Fibroblast of lung (primary cell): ENCODE data around the gene MRPL24. TPM values are rescaled to one million over a fixed set of nuclear protein-coding genes. Genes with fewer than 3 reads are reported as not detected.

Experiments
- DNase-seq, 2 donors: peaks; one replicate each; pipeline versions ENCODE4 v3.0.0 to v3.0.0-alpha.2; 2010; ENCODE audit warnings: low read depth in 2 of 2
- H2AFZ ChIP-seq: 2 replicates; pipeline ENCODE4 v1.5.1; 2012; ENCODE audit warnings: low read length, control low read depth, inconsistent platforms
- H3K27ac ChIP-seq: 2 replicates; pipeline ENCODE4 v1.5.1; 2011; ENCODE audit warnings: low read length, control low read depth; ENCODE audit not compliant: insufficient read depth
- H3K27me3 ChIP-seq: 2 replicates; pipeline ENCODE4 v1.5.1; 2011; ENCODE audit warnings: mild to moderate bottlenecking, low read length; ENCODE audit not compliant: control insufficient read depth, insufficient read depth
- H3K36me3 ChIP-seq: 2 replicates; pipeline ENCODE4 v1.5.1; 2011; ENCODE audit warnings: low read length; ENCODE audit not compliant: control insufficient read depth, insufficient read depth
- H3K4me1 ChIP-seq: 2 replicates; pipeline ENCODE4 v1.5.1; 2011; ENCODE audit warnings: low read length; ENCODE audit not compliant: control insufficient read depth, insufficient read depth; ENCODE audit errors: extremely low read depth
- H3K4me2 ChIP-seq: 2 replicates; pipeline ENCODE4 v1.5.1; 2011; ENCODE audit warnings: low read length, control low read depth; ENCODE audit not compliant: insufficient read depth; ENCODE audit errors: extremely low read depth
- H3K4me3 ChIP-seq, 4 experiments: fragments of 200-600 bp in 1 of 4; sonication (generic) in 1 of 4; replicated peaks in 1 of 4; 2 replicates each; pipeline ENCODE4 v1.5.1; 2011 to 2016; ENCODE audit warnings: low read length in 4 of 4, low read depth in 3 of 4, mild to moderate bottlenecking in 3 of 4, control low read depth in 2 of 4, inconsistent platforms in 1 of 4, mixed read lengths in 1 of 4; ENCODE audit not compliant: insufficient read depth in 1 of 4; ENCODE audit errors: control extremely low read depth in 1 of 4
- H3K79me2 ChIP-seq: 2 replicates; pipeline ENCODE4 v1.5.1; 2012; ENCODE audit warnings: mild to moderate bottlenecking, low read length, inconsistent platforms; ENCODE audit not compliant: control insufficient read depth, insufficient read depth
- H3K9ac ChIP-seq: 2 replicates; pipeline ENCODE4 v1.5.1; 2011; ENCODE audit warnings: mild to moderate bottlenecking, low read length, control low read depth; ENCODE audit not compliant: insufficient read depth
- H3K9me3 ChIP-seq: 2 replicates; pipeline ENCODE4 v1.5.1; 2012; ENCODE audit warnings: low read depth, low read length; ENCODE audit not compliant: control insufficient read depth, insufficient read depth
- H4K20me1 ChIP-seq: 2 replicates; pipeline ENCODE4 v1.5.1; 2011; ENCODE audit warnings: low read length; ENCODE audit not compliant: control insufficient read depth, insufficient read depth; ENCODE audit errors: extremely low read depth
- CTCF ChIP-seq, 2 donors: IDR thresholded peaks in 1 of 2; conservative IDR thresholded peaks in 1 of 2; 1 replicate in 1 of 2; 2 replicates in 1 of 2; pipeline ENCODE4 v1.5.1; 2011 to 2012; ENCODE audit warnings: low read length in 2 of 2, control low read depth in 1 of 2, inconsistent platforms in 1 of 2, low read depth in 1 of 2, mild to moderate bottlenecking in 1 of 2
- EZH2 ChIP-seq: IDR thresholded peaks from 2 replicates; pipeline ENCODE4 v1.5.1; 2012; ENCODE audit warnings: low read length, control low read depth, mild to moderate bottlenecking; ENCODE audit errors: missing control alignments
- polyA plus RNA-seq, 2 donors: library from polyadenylated mRNA; depleted of rRNA in 1 of 2; stranded (reverse) in 1 of 2; unstranded in 1 of 2; fragments of >200 nt; gene quantifications; 2 replicates each; pipeline ENCODE4 v1.2.1, GENCODE V29; 2011 to 2012; ENCODE audit warnings: missing spikeins in 1 of 2
- total RNA-seq: library from RNA; depleted of rRNA; stranded (reverse); fragments of >200 nt; gene quantifications from 2 replicates; pipeline ENCODE4 v1.2.1, GENCODE V29; 2014

Gene MRPL24
- total and polyA plus RNA-seq, 2 donors (not counting 1 experiment from before 2014, with no cell fraction given) = 58.8 to 67.2 TPM

GRCh38 chr1:156714830-156715229 lies 26.1 kb downstream of the MRPL24 start:
- Histone ChIP-seq H3K9me3 (no peaks in the 10 kb centered on the region), H3K9ac (no peak overlapping the region), H3K36me3 (no peaks in the 10 kb centered on the region), H3K27me3 (no peaks in the 10 kb centered on the region), H2AFZ (no peak overlapping the region), H4K20me1 (no peaks in the 10 kb centered on the region), H3K4me3 (no peak overlapping the region), H3K79me2 (no peaks in the 10 kb centered on the region), H3K4me2 (no peak overlapping the region), H3K4me1 (peaks cover 21% of the 10 kb centered on the region), H3K27ac (no peak overlapping the region)
- no peak for TF ChIP-seq EZH2
- TF ChIP-seq CTCF (conservative IDR thresholded peaks at IDR 0.05 in 1 of 2, IDR thresholded peaks at IDR 0.05 in 1 of 2; ENCODE audit: low read depth in 1 of 2, low read length in 2 of 2) = no peak
- no peak for DNase-seq

DNA sequence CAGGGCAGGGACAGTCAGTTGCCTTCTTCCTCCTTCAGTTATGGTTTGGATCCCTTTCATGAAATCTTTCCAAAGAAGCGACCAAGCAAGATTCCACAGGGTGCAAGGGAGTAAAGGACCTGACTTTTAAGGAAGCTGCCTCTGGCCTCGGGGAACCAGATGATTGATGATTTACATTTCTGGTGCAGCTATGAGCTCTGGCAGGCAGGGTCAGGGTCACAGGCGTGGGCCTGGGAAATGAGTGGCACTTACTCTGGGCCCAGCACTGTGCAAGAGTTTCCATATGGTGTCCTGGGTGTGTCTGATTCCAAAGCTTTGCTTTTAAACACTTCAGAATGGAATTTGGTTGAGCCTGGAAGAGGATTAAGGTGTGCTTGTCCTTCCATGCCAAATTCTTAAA lies 28.3 kb downstream of the MRPL24 start:
- Histone ChIP-seq H3K4me3 (no peak overlapping the region), H3K27ac (no peak overlapping the region), H3K79me2 (no peaks in the 10 kb centered on the region), H3K36me3 (no peaks in the 10 kb centered on the region), H3K4me2 (peak overlapping the region; percentile 23), H3K9ac (no peak overlapping the region), H4K20me1 (no peaks in the 10 kb centered on the region), H3K4me1 (peaks cover 41% of the 10 kb centered on the region), H3K27me3 (no peaks in the 10 kb centered on the region), H3K9me3 (no peaks in the 10 kb centered on the region), H2AFZ (no peak overlapping the region)
- no peak for TF ChIP-seq CTCF (conservative IDR thresholded peaks at IDR 0.05 in 1 of 2, IDR thresholded peaks at IDR 0.05 in 1 of 2; ENCODE audit: low read depth in 1 of 2, low read length in 2 of 2)
- TF ChIP-seq EZH2 = no peak
- peak; percentile 36 to 53 for DNase-seq

DNA sequence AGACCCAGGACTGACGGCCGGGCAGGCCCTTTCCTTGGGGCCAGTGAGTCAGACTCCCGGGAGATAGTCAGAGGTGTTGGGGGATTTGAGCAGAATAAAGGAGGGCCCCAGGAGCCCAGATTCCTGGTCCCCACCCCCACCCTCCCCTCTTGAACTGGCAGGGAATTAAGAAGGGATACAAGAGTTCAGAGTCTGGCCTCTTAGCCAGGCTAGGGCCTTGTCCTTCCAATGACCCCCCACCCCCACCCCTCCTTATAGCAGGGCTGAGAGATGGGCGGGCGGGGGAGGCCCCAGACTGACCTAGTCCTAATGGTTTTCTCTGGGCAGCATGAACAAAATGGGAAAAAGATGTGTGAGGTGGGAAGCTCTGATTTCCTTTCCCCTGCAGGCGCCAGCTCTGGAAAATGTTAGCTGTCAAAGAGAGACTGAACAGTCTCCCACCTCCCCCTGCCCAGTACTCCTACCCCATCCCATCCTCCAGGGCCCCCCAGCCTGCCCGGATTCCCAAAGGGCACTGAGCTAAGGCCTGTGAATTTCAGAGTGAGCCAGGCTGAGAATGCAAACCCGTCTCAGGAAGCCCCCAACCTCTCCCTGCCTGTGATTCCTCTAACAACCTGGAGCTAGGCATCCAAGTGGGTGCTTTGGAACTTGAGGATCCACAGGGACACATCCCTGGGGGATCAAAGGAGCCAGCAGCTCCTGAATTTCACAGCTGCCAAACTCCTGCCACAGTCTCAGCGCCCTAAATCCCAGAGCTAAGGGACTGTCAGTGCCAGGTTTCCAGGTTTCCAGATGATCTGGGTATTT lies 29.7 kb downstream of the MRPL24 start:
- no peak overlapping the region for H2AFZ ChIP-seq
- no peaks in the 10 kb centered on the region for H3K27me3 ChIP-seq
- H3K79me2 ChIP-seq = no peaks in the 10 kb centered on the region
- H3K4me2 ChIP-seq = no peak overlapping the region
- H3K9ac ChIP-seq = no peak overlapping the region
- DNase-seq = peak; percentile 28 to 36
- no peaks in the 10 kb centered on the region for H3K9me3 ChIP-seq
- H3K4me1 ChIP-seq = peaks cover 49% of the 10 kb centered on the region
- no peaks in the 10 kb centered on the region for H3K36me3 ChIP-seq
- no peak for TF ChIP-seq CTCF (conservative IDR thresholded peaks at IDR 0.05 in 1 of 2, IDR thresholded peaks at IDR 0.05 in 1 of 2; ENCODE audit: low read depth in 1 of 2, low read length in 2 of 2)
- no peak for TF ChIP-seq EZH2
- H3K27ac ChIP-seq = no peak overlapping the region
- no peaks in the 10 kb centered on the region for H4K20me1 ChIP-seq
- no peak overlapping the region for H3K4me3 ChIP-seq
